Epithelial cell of prostate (primary cell): ENCODE measurements around the gene PIH1D1.
A peak's percentile ranks its signal among the peaks of the same experiment; 100 is the strongest.
"Not testable (repeated sequence)": the region's sequence is repeated elsewhere in the genome, so short reads cannot be mapped to it uniquely, and the experiment has no call there.

Experiments
- DNase-seq: peaks from one replicate; pipeline ENCODE4 v3.0.0-alpha.2; 2011; ENCODE audit warnings: low read depth, low spot score
- H3K27ac ChIP-seq: fragments of 450-650 bp; 2 replicates; pipeline ENCODE4 v1.5.1; 2017; ENCODE audit warnings: mild to moderate bottlenecking

PIH1D1 gene

GRCh38 chr19:49459388-49459787 is 7.8 kb upstream of the PIH1D1 start:
- no peak overlapping the region for H3K27ac ChIP-seq
- DNase-seq: no peak

DNA sequence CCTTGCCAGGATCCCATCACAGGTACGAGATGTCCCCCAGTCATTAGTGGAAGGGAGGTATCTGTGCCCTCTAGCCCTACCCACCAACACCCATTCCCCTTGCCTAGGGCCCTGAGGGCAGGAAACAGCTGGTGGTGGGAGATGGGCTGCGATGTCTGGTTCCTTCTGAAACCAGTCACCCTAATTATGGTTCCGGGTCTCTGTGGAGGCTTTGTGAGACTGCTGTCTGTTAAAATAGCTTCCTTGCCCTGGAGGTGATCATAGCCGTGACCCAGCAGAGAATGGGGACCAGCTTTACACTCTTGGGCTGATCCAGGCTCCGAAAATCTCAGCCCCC is 6.9 kb upstream of the PIH1D1 start:
- no peak for DNase-seq

GRCh38 chr19:49456326-49456725 is 4.7 kb upstream of the PIH1D1 start:
- DNase-seq: no peak
- H3K27ac ChIP-seq: no peak overlapping the region

More for the DNA sequence above, 6.9 kb upstream of the PIH1D1 start:
- H3K27ac ChIP-seq: no peak overlapping the region

DNA sequence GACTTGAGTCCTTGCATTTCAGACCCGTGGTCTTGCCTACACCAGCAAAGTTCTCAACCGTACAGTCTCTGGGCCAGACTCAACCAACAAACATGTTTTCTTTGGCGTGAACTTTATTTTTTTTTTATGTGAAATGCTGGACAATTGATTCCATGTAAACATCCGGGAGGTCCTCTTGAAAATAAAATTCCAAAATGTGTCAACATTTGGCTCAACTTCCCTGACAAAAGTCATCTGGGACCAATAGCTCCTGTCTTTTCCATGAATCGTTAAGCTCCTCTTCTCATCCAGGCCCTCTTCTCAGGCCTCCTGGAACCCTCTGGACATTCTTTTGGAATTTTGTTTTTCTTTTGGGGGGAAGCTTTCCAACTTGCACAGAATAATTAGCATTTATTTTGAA is 4.2 kb upstream of the PIH1D1 start:
- no peak for DNase-seq
- H3K27ac ChIP-seq: no peak overlapping the region

DNA sequence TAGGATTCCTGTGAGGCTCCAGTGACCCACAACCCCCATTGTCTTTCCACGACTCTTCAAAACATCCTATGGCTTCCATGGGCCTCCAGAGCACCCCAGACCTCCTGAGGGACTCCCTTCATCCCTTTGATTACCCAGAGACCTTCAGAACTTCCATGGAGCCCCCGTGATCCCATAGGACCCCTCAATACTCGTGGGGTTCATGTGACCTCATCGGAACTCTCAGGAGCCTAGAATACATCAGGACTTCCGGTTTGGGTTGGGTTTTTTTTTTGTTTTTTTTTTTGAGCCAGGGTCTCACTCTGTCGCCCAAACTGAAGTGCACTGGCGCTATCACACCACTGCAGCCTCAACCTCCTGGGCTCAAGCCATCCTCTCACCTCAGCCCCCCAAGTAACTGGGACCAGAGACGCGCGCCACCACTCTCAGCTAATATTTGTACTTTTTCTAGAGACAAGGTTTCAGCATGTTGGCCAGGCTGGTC is 2.2 kb upstream of the PIH1D1 start:
- no peak for DNase-seq
- peak overlapping the region; percentile 83 for H3K27ac ChIP-seq

- peak; percentile 85 for DNase-seq
- H3K27ac ChIP-seq: peak within 1 kb of the TSS; percentile 83
Observed at GRCh38 chr19:49453013-49453756, 1.6 kb upstream of the PIH1D1 start, which contains the start of gene ALDH16A1. Gene ALDH16A1, plus strand, starts transcription at chr19:49453225. Its CDS starts 107 bp downstream, at chr19:49453332.

DNA sequence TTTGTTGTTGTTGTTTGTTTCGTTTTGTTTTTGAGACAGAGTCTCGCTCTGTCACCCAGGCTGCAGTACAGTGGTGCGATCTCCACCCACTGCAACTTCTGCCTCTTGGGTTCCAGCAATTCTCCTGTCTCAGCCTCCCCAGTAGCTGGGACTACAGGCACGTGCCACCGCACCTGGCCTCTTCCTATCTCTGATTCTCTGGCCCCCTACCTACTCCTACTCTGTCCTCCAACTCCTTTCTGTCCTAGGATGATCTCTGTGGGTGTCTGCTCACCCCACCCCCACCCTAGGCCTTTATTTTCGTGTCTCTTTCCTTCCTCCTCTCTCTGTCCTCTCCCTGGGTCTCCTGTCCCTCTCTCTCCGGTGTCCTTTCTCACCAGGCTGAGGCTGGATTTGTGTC is 1.2 kb downstream of the PIH1D1 start:
- DNase-seq: no peak
- H3K27ac ChIP-seq: no peak overlapping the region

- DNase-seq: no peak
- H3K27ac ChIP-seq: no peak overlapping the region
Observed at GRCh38 chr19:49448432-49448786, 3.2 kb downstream of the PIH1D1 start.

GRCh38 chr19:49447485-49448431 is 3.9 kb downstream of the PIH1D1 start:
- H3K27ac ChIP-seq: no peak overlapping the region
- no peak for DNase-seq

DNA sequence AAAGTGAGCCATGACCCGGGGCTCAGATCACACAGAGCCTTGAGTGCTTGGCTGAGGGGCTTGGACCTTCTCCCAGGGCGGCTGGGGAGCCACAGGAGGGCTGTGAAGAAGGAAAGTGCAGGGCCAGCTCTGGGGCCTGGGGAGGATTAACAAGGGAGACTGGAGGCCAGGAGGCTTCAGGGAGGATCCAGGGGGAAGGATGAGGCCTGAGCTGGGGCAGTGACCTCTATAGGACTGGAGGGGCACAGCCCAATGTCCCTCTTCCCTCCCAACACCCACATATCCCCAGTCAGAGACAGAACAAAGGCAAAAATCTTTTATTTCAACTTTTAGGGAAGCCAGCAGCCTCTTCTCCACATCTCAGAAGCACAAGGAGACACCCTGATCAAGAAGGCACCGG is 5.6 kb downstream of the PIH1D1 start:
- H3K27ac ChIP-seq: no peak overlapping the region
- DNase-seq: no peak

GRCh38 chr19:49444100-49444700 is 7.4 kb downstream of the PIH1D1 start:
- not testable (repeated sequence) for H3K27ac ChIP-seq, DNase-seq

DNA sequence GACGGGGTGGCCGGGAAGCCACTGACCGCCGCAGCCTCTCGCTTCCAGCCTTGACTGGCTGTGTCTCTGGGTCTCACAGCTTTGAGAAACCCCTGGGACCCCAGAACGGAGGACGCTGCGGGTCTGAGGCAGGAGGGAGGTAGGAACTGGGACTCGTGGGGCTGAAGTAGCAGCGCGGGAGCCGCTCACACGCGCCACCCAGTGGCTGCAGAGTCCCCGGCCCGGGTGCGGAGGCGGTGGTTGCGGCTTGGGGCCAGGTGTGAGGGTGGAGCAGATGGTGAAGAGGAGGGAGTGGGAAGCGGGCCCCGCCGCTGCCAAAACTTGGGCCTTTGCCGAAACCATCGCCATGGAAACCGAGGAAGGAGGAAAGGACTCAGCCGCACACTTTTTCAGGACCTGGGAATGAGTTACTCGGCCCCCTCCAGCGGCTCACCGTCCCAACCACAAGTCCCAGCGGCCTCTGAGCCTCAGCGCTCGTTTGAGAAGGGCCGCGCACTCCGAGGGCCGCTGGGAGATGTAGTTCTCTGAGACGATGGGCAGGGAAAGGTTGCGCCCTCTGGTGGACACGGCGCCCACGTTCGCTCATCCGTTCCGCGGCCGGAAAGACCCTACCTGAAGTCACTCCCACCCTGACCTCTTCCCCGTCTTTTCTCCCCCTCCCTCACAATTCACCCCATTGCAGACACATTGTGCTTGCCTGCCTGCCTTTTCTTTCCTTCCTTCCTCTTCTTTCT is 8.1 kb downstream of the PIH1D1 start:
- DNase-seq: peak; percentile 49
- H3K27ac ChIP-seq: peak overlapping the region; percentile 20

- peak; percentile 20 for DNase-seq
- peak overlapping the region; percentile 20 for H3K27ac ChIP-seq
Observed at GRCh38 chr19:49442771-49443365, 8.7 kb downstream of the PIH1D1 start.

DNA sequence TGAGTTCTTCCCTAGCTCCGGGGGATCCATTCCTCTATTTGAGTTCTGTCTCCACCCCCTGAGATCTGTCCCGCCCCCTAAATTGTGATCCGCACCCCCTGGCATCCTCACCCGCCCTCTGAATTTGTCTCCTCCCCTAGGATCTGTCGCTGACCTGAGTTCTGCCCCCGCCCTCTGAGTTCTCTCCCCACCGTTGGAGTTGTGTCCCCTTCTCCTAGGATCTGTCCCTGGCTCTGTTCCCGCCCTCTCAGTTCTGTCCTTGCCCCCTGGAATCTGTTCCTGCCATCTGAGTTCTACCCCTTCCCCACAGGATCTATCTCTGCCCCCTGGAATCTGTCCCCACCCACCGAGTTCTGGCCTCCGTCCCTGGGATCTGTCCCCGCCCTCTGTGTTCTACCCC is 9.3 kb downstream of the PIH1D1 start:
- DNase-seq: no peak
- H3K27ac ChIP-seq: no peak overlapping the region

- H3K27ac ChIP-seq: no peak overlapping the region
- no peak for DNase-seq
Observed at GRCh38 chr19:49441960-49442350, 9.7 kb downstream of the PIH1D1 start.

GRCh38 chr19:49441210-49441959 is 10.2 kb downstream of the PIH1D1 start, which contains the start of gene SLC17A7:
Gene SLC17A7, minus strand, starts transcription at chr19:49441527. Its CDS starts 148 bp downstream, at chr19:49441379.
- DNase-seq: no peak
- H3K27ac ChIP-seq: no peak within 1 kb of the TSS

DNA sequence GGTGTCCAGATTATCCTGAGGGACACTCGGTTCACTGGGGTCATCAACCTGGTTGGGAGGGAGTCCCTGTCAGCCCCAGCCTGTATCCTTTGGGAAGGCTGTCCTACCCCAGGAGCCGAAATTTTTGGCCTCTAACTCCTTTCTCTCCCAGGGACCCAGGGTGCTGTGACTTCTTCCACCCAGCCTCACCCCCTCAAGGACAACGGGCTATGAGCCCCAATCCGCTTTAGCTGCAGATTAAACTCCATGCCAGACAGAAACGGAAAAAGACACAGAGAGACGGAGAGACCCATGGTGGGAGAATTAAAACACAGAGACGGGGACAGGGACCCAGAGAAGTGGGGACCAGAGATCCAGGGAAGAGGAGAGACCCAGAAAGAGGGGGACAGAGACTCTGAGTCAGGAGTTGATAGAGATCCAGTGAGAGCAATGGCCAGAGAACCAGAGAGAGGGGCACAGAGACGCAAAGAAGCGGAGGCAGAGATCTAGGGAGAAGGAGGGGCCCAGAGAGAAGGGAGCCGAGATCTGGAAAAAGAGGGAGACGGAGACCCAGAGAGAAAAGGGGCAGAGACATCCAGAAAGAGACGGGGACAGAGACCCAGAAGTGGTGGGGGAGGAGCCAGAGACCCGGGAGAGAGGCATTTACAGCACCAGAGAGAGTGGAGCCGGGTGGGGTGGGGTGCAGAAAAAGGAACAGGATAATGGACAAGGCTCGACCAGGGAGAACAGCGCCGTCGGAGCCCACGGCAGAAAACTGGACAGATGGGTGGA is 11.0 kb downstream of the PIH1D1 start:
- no peak overlapping the region for H3K27ac ChIP-seq
- no peak for DNase-seq

DNA sequence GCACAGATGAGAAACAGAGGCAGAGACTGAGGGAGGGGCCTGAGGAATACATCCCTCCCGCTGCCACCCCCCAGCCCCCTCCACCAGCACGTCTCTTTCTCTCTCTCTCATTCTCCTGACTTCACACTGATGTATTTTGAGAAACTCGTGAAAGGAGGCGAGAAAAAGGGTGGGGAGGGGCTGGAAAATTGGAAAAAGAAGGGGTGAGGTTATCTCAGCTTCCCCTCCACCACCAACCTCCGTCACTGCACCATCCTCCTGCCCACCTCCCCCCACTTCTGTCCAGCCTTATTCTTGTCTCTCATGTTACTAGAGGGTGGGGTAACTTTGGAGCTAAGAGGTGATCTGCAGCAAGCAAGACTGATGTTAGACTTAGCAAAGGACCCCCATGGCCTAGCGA is 11.8 kb downstream of the PIH1D1 start:
- no peak overlapping the region for H3K27ac ChIP-seq
- DNase-seq: no peak
